Raji (cell line): Measurements from ENCODE around the gene DPF1.

Source experiments
- POLR2A ChIP-seq: IDR thresholded peaks from 2 replicates; pipeline ENCODE4 v1.6.1; 2011; ENCODE audit warnings: low read depth, low read length, control low read depth; ENCODE audit not compliant: insufficient read depth

DPF1 gene

GRCh38 chr19:38196245-38196837 is 27.7 kb downstream of the DPF1 start:
- no peak for TF ChIP-seq POLR2A

GRCh38 chr19:38195237-38195636 is 28.8 kb downstream of the DPF1 start:
- no peak for TF ChIP-seq POLR2A

- TF ChIP-seq POLR2A, result no peak
Observed at GRCh38 chr19:38194061-38194701, 29.8 kb downstream of the DPF1 start.

- TF ChIP-seq POLR2A, result no peak
Observed at GRCh38 chr19:38193445-38193844, 30.6 kb downstream of the DPF1 start.

- TF ChIP-seq POLR2A, result no peak
Observed at GRCh38 chr19:38191747-38192146, 32.3 kb downstream of the DPF1 start.

- TF ChIP-seq POLR2A, result no peak
Observed at GRCh38 chr19:38190793-38191192, 33.2 kb downstream of the DPF1 start.

GRCh38 chr19:38190061-38190460 is 34.0 kb downstream of the DPF1 start:
- TF ChIP-seq POLR2A, result no peak

GRCh38 chr19:38185562-38185961 is 38.5 kb downstream of the DPF1 start:
- no peak for TF ChIP-seq POLR2A

GRCh38 chr19:38184815-38185214 is 39.2 kb downstream of the DPF1 start:
- no peak for TF ChIP-seq POLR2A

GRCh38 chr19:38183251-38183897 is 40.6 kb downstream of the DPF1 start:
- TF ChIP-seq POLR2A, result no peak

- no peak for TF ChIP-seq POLR2A
Observed at GRCh38 chr19:38182536-38183210, 41.3 kb downstream of the DPF1 start.

GRCh38 chr19:38180071-38180470 is 44.0 kb downstream of the DPF1 start:
- TF ChIP-seq POLR2A, result no peak

- TF ChIP-seq POLR2A, result no peak
Observed at GRCh38 chr19:38175422-38175821, 48.6 kb downstream of the DPF1 start.

- TF ChIP-seq POLR2A, result no peak
Observed at GRCh38 chr19:38173291-38174041, 50.6 kb downstream of the DPF1 start.

- no peak for TF ChIP-seq POLR2A
Observed at GRCh38 chr19:38172001-38172400, 52.0 kb downstream of the DPF1 start.

- TF ChIP-seq POLR2A, result no peak
Observed at GRCh38 chr19:38170334-38170733, 53.7 kb downstream of the DPF1 start.

- TF ChIP-seq POLR2A, result no peak
Observed at GRCh38 chr19:38168637-38169036, 55.4 kb downstream of the DPF1 start.
